Cardiac fibroblast (primary cell): ENCODE results near the gene USP8.
A peak's percentile ranks its signal among the peaks of the same experiment; 100 is the strongest.
"Not testable (repeated sequence)": the region's sequence is repeated elsewhere in the genome, so short reads cannot be mapped to it uniquely, and the experiment has no call there.

Experiments
- DNase-seq, 2 donors: peaks; one replicate each; pipeline versions ENCODE4 v3.0.0 to v3.0.0-alpha.2; 2010; ENCODE audit warnings: low read depth in 2 of 2
- H3K4me3 ChIP-seq, 2 donors: replicated peaks in 1 of 2; 1 replicate in 1 of 2; 2 replicates in 1 of 2; pipeline ENCODE4 v1.5.1; 2011; ENCODE audit warnings: low read depth in 2 of 2, low read length in 2 of 2, mild to moderate bottlenecking in 2 of 2, moderate library complexity in 1 of 2
- TF ChIP-seq, protein P1 (sequence below): IDR thresholded peaks from one replicate; pipeline ENCODE4 v1.5.1; 2011; ENCODE audit warnings: low read depth, mild to moderate bottlenecking, low read length, inconsistent platforms

The USP8 gene

DNA sequence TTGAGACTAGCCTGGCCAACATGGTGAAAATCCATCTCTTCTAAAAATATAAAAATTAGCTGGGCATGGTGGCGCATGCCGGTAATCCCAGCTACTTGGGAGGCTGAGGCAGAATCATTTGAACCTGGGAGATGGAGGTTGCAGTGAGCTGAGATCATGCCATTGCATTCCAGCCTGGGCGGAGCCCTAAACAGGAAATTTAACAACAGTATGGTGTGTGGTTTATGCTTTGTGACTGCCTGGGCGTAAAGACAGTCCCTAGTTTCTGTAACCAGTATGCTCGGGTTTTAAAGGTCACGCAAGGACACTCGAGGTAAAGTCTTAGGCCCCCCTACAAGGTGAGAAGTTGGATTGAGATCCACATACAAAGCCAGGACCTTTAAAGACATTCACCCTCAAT is 78.9 kb downstream of the USP8 start:
- no peak for DNase-seq
- TF ChIP-seq, protein P1, sequence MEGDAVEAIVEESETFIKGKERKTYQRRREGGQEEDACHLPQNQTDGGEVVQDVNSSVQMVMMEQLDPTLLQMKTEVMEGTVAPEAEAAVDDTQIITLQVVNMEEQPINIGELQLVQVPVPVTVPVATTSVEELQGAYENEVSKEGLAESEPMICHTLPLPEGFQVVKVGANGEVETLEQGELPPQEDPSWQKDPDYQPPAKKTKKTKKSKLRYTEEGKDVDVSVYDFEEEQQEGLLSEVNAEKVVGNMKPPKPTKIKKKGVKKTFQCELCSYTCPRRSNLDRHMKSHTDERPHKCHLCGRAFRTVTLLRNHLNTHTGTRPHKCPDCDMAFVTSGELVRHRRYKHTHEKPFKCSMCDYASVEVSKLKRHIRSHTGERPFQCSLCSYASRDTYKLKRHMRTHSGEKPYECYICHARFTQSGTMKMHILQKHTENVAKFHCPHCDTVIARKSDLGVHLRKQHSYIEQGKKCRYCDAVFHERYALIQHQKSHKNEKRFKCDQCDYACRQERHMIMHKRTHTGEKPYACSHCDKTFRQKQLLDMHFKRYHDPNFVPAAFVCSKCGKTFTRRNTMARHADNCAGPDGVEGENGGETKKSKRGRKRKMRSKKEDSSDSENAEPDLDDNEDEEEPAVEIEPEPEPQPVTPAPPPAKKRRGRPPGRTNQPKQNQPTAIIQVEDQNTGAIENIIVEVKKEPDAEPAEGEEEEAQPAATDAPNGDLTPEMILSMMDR = no peak
- H3K4me3 ChIP-seq = no peak overlapping the region

DNA sequence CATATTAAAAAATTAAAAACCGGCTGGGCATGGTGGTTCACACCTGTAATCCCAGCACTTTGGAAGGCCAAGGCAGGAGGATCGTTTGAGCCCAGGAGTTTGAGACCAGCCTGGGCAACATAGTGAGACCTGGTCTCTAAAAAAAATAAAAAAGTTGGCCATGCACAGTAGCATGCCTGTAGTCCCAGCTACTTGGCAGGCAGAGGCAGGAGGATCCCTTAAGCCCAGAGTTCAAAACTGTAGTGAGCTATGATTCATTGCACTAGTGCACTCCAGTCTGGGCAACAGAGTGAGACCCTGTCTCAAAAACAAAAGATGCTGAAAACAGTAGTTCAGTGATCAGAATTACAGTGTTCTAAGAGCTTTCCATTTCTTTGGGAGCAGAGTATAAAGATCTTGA is 81.5 kb downstream of the USP8 start:
- not testable (repeated sequence) for DNase-seq, H3K4me3 ChIP-seq

DNA sequence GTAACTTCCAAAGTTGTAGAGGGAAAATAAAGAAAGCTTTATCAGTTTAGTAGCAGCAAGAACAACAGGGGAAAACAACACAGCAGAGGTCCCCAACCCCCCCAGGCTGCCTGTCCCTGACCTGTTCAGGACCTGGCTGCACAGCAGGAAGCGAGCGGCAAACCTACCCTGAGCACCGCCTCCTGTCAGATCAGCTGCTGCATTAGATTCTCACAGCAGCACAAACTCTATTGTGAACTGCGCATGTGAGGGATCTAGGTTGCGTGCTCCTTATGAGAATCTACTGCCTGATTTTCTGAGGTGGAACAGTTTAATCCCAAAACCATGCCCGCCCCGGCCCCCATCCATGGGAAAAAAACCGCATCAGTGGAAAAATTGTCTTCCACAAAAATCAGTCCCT is 81.9 kb downstream of the USP8 start:
- DNase-seq = no peak
- TF ChIP-seq, protein P1 = no peak
- H3K4me3 ChIP-seq = no peak overlapping the region

DNA sequence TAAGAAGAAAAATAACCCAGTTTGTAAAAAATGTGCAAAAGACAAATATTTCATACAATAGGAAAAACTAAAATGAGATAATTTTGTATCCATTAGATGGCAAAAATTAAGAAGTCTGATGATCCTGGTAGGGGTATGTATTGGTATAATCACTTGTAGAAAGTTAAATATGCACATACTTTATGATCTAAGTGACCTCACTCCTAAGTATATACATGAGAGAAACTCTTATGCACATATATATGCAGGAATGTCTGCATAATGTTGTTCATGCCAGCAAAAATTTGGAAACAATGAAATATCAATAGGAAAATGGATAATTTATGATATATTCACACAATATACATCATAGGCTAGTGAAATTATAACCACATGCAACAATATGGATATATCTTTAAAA is 88.8 kb downstream of the USP8 start:
- DNase-seq = no peak
- H3K4me3 ChIP-seq = no peak overlapping the region
- TF ChIP-seq, protein P1 = no peak

DNA sequence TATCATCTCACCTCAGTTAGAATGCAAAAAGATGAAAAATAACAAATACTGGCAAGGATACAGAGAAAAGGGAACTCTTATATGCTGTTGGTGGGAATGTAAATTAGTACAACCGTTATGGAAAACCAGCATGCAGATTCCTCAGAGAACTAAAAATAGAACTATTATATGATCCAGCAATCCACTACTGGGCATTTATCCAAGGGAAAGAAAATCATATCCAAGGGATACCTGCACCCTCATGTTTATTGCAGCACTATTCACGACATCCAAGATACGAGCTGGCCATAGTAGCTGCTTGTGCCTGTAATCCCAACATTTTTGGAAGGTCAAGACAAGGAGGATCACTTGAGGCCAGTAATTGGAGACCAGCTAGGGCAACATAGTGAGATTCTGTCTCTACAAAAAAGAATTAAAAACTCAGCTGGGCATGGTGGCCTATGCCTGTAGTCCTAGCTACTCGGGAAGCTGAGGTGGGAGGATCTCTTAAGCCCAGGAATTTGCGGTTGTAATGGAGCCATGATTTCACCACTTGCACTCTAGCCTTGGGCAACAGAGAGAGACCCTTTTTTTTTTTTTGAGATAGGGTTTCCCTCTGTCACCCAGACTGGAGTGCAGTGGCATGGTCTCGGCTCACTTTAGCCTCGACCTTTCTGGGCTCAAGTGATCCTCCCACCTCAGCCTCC is 95.7 kb downstream of the USP8 start:
- no peak overlapping the region for H3K4me3 ChIP-seq
- no peak for DNase-seq
- TF ChIP-seq, protein P1 = no peak

DNA sequence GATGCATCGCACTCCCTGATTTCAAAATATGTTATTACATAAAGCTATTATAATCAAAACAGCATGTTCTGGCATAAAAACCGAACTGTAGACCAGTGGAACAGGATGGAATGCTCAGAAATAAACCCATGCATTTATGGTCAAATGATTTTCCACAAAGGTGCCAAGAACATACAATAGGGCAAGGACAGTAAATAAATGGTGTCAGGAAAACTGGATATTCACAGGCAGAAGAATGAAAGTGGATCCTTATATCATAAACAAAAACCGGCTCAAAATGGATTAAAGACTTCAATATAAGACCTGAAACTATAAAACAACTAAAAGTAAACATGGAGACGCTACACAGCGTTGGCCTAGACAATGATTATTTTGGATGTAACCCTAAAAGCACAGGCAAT is 99.6 kb downstream of the USP8 start:
- TF ChIP-seq, protein P1 = no peak
- peak; percentile 5 to 19 for DNase-seq
- no peak overlapping the region for H3K4me3 ChIP-seq

DNA sequence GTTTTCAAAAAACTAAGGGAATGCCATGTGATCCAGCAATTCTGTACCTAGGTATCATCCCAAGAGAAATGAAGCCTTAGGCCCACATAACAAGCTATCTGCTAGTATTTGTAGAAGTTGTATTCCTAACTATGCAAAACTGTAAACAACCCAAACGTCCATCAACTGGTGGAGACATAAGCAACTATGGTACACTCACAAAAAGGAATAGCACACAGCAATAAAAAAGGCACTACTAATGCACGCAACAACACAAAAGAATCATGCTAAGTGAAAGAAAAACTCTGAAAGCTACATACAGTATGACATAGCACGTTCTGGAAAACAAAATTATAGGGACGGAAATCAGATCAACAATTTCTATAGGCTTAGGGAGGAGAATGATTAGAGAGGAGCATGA is 107.0 kb downstream of the USP8 start:
- TF ChIP-seq, protein P1 = no peak
- DNase-seq = no peak

More for the DNA sequence above, 107.0 kb downstream of the USP8 start:
- H3K4me3 ChIP-seq = no peak overlapping the region
